Liver (tissue), 3 donors: ENCODE data around the gene OR52A5.

Experiments used
- ATF3 ChIP-seq: IDR thresholded peaks from 2 replicates; pipeline ENCODE4 v1.6.1; 2016; ENCODE audit warnings: antibody characterized with exemption
- CTCF ChIP-seq: fragments of 150-350 bp; IDR thresholded peaks from 2 replicates; pipeline ENCODE4 v1.5.1; 2017; ENCODE audit warnings: improper control_type of control experiment, low read depth, low read length; ENCODE audit not compliant: missing input control
- HNF4A ChIP-seq, 2 donors: conservative IDR thresholded peaks; 2 replicates each; pipeline ENCODE4 v1.6.1; 2016; ENCODE audit warnings: antibody characterized with exemption in 2 of 2, mild to moderate bottlenecking in 2 of 2
- NR2F2 ChIP-seq: IDR thresholded peaks from 2 replicates; pipeline ENCODE4 v1.6.1; 2016; ENCODE audit warnings: antibody characterized with exemption
- TAF1 ChIP-seq: conservative IDR thresholded peaks from 2 replicates; pipeline ENCODE4 v1.6.1; 2016; ENCODE audit warnings: antibody characterized with exemption, mild to moderate bottlenecking
- donor health status: healthy.
- donor health status: healthy.

- no peak for TF ChIP-seq NR2F2
- no peak for TF ChIP-seq HNF4A (conservative IDR thresholded peaks at IDR 0.05)
- no peak for TF ChIP-seq TAF1
- TF ChIP-seq CTCF, result no peak
- TF ChIP-seq ATF3, result no peak
These were observed 13.6 kb upstream of the OR52A5 start for GRCh38 chr11:5151713-5152153.
